Stimulated activated CD4-positive, alpha-beta T cell treated with anti-CD3 and anti-CD28 coated beads, Interleukin-12 subunit alpha, Interleukin-12 subunit beta, amount 100 ng/mL, for 4 hours (primary cell): ENCODE measurements around the gene ARHGAP9.

Experiments
- DNase-seq: peaks from one replicate; pipeline ENCODE4 v3.0.0-alpha.2; 2020

The ARHGAP9 gene

GRCh38 chr12:57491393-57492280 lies 12.0 kb upstream of the ARHGAP9 start:
- DNase-seq = no peak

DNA sequence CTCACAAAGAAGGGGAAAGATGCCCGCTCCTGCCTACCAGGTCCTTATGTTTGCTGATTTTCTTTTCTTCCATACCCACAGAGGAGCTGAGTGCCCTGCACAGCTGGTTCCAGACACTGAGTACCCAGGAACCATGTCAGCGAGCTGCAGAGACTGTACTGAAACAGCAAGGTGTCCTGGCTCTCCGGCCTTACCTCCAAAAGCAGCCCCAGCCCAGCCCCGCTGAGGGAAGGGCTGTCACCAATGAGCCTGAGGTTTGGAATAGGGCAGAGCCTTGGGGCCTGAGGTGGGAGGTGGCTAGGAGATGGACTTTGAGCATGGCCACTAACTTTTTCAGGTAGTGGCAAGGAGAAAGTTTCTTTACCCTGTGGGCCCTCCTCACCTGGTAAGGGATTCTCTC lies 10.5 kb upstream of the ARHGAP9 start:
- no peak for DNase-seq

DNA sequence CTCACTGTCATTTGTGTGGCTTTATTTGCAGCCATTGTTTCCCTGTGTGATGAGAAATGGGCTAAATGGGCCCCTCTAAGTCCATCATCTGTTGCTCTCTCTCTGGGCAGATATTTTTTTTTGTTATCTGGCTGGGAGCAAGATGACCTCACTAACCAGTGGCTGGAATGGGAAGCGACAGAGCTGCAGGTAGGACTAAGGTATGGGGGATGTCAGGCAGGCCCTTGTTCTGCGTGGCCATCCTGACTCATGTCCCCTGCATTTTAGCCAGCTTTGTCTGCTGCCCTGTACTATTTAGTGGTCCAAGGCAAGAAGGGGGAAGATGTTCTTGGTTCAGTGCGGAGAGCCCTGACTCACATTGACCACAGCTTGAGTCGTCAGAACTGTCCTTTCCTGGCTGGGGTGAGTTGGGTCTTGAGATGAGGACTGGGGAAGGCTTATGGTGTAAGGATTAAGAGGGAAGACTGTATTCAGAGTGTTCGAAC lies 9.5 kb upstream of the ARHGAP9 start:
- no peak for DNase-seq

DNA sequence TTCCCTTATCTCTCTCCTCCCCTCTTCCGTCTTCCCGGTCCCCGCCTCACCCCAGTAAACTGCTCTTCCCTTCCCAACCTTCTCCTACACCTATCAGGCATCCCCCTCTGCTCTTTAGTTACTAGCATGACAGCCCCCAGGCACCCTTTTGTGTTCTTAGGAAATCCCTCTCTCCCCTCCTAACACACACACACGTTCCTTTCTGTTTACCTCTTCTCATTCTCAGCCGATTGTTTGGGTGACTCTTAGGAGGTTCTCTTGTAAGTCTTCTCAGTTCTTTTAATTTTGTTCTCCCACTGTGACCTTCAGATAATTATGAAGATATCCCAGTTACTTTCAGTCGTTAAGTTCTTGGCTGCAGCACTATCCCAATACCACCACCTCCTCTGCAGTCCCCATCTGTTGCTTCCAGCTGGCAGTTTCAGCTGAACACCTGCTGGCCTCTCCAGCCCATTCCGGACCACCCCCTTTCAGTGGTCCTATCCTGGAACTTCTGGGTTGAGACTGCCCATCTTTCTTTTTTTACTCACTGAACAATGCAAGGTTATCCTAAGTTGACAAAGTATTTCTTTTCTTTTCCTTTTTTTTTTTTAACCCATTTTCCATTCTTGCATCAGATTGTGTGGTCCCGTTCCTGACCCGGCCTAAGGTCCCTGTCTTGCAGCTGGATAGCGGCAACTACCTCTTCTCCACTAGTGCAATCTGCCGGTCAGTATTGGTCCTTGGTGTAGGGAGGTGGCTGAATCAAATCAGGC lies 8.9 kb upstream of the ARHGAP9 start:
- DNase-seq = no peak

GRCh38 chr12:57487597-57488401 lies 8.1 kb upstream of the ARHGAP9 start, which contains the start of gene MARS1:
MARS1 (plus strand) TSS chr12:57488068; CDS start chr12:57488091, 23 bp downstream.
- peak; percentile 86 for DNase-seq

- no peak for DNase-seq
Observed at GRCh38 chr12:57487055-57487596, 7.5 kb upstream of the ARHGAP9 start.

DNA sequence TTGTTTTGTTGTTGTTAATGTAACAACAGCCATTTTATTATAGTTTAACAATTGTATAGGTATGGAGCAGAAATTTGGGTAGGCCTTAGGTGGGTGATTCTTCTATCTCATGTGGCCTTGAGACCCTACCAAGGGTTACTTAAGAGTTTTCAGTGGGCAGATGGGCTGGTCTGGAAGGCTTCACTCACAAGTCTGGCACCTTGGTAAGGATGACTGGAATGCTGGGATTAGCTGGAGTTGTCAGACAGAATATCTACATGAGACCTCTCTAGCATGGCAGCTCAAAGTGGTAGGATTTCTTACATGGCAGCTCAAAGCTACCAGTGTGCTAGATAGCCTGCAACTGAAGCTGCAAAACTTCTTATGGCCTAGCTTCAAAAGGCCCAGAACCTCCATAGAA lies 6.0 kb upstream of the ARHGAP9 start:
- no peak for DNase-seq

GRCh38 chr12:57483466-57483865 lies 3.8 kb upstream of the ARHGAP9 start:
- DNase-seq = no peak

DNA sequence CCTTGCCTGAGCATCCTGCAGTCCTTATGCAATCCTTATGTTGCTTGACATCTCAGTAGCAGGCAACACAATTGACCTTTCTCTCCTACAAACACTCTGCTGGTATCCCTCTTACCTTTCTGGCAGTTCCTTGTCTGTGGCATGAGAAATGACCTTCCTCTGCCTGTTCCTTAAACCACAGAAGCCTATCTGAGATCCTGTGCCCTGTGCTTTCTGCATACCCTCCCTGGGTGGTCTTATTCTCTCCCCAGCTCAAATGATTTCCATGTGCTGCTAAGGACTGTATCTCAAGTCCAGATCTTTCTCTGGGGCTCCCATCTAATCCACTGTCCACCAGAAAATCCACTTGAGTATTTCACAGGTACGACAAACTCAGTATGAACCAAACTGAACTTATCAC lies 2.0 kb upstream of the ARHGAP9 start:
- DNase-seq = no peak

GRCh38 chr12:57479043-57479375 lies 657 bp downstream of the ARHGAP9 start:
- no peak for DNase-seq

GRCh38 chr12:57477710-57478681 lies 1.7 kb downstream of the ARHGAP9 start:
- no peak for DNase-seq

DNA sequence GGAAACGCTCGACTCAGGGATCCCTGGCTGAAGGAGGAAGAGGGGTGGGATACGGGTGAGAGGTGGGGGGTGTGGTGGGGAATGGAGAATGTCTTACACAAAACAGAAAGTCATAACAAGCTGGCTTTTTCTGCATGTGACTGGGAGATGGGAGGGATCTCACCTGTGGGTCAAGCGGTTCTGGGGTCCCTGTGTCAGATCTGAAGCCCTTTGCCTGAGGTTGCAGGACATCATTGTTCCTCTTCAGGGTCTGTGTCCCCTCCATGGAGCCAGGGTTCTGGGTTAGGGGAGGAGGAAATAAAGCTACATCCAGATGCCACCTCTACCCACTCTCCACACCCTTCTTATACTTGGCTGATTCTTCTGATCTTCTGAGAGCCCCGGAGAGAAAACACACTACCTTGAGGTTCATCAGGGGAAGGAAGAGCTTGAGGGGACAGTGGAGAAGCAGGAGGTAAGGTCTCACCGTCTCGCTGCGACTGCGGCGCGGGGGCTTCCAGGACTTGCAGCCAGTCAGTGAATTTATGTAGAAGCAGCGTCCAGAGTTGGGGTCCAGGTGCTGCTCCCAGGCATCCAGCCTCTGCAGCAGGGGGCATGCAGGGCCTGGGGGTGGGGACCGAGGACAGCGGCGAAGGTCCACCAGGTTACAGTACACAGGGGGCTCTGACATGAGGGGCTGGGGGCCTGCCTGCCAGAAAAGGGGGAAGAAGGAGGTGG lies 2.5 kb downstream of the ARHGAP9 start:
- no peak for DNase-seq

DNA sequence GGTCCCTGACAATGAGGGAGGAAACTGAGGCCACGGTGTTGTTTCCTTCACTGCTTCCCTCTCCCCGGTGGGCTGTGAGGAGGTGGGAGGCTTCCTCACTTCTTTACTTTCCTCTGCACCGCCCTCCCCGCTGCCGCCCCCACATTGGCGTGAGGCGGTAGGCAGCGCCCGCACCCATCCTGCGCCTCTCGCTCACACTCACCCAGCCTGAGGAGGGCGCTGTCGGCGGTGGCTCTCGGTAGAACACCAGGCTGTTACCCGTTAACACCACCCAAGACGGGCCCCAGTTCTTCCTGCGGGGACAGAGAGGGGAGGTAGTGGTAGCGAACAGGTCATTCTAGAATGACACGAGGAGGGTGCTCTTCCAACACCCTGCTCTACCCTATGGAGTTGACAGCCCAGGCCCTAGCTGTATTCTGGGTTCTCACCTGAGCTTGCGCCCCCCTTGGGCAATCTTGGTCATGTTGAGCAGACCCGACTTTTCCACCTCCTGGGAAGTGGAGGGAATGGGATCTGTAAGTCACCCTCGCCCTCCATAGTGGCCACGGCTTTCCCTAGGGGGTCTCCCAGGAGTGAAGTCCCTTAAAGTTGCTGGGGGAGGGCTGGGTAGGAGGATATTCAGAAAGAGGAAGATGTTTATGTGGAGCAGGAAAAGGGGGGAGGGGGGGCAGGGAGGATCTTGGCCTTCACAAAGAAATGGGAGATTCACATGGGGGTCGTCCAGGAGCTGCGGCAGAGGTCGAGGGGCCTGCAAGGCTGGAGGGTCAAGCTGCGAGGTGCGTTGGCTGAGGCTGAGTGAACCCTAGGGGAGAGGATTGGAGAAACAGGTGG lies 3.3 kb downstream of the ARHGAP9 start:
- DNase-seq = peak; percentile 71

DNA sequence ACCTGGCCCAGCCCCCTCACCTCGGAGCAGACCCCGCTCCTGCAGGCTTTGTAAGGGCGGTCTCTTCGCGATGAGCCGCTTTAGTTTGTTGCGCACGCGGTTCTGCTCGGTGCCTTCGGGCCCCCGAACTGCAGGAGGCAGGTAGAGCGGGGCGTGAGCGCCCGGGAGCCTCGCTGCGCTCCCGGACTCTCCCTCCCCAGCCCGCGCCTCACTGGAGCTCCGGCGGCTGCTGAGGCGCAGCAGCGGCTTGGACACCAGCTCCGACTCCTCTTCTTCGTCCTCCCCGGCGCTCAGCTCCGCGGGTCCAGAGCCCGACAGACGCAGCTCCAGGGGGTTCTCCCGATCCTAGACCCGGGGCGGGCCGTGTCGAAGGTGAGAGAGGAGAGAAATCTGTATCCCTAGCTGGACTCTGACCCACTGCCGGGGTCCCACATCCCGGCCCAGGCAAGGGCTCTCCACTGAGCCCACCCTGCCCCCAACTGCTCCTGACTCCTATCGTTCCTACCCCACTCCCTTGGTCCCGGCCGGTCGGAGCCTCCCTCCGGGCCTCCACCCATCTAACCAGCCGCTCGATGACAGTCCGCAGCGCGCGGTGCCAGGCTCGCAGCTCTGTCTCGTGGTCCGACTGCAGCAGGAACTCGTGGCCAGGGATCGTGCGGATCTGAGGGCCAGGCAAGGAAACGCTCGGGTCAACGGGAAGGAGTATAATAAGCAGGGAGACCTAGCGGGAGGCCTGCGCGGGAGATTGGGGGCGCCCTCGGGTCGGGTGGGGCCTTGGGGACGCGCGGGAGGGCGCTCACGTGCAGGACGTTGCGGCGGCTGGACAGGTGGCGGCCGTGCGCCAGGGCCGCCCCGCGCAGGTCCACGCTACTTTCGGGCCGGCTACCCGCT lies 4.2 kb downstream of the ARHGAP9 start:
- DNase-seq = no peak

DNA sequence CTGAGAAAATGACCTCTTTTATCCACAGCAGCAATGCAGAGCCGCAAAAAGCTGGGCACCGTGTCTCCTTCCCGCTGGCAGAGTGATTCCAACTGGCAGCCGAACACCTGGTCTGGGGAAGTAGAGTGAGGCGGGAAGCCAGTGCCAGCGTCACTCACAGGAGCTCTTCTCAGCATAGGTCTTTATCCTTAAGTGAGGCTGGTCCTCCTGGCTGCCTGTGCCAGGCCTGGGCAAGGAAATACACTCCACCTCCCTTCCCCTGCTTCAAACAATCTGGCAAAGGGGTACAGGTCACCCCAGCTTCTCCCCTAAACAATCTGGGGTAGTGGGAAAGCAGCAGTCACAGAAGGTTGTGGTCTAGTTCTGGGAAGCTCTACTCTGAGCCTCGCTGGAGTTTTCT lies 4.8 kb downstream of the ARHGAP9 start:
- no peak for DNase-seq

- DNase-seq = no peak
Observed at GRCh38 chr12:57474430-57474829, 5.2 kb downstream of the ARHGAP9 start.

GRCh38 chr12:57473886-57474285 lies 5.8 kb downstream of the ARHGAP9 start:
- DNase-seq = no peak

GRCh38 chr12:57473392-57473791 lies 6.3 kb downstream of the ARHGAP9 start:
- DNase-seq = no peak

GRCh38 chr12:57472391-57472790 lies 7.3 kb downstream of the ARHGAP9 start:
- no peak for DNase-seq
